ENCODE data around the gene OR4K5. TPM values are rescaled to one million over a fixed set of nuclear protein-coding genes. Genes with fewer than 3 reads are reported as not detected.

The OR4K5 gene
- total and polyA plus RNA-seq, 2 of the 13 experiments (the other 11 are each of a cell fraction or from before 2014, with no cell fraction given), result not detected

DNA sequence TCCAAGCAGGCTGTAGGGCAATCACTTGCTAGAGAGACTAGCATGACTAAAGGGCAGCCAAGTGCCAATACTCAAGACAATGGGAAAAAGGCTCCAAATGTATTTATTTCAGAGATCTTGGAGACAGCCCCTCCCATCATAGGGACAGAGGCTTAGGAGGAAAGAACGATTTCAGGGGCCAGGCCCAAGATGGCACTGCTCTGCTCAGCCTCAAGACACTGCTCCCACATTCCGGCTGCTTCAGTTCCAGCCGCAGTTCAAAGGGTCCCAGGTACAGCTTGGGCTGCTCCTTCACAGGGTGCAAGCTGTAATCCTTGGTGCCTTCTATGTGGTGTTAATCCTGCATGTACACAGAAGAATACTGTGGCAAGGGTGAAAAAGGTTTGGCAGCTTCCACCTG lies 19.4 kb upstream of the OR4K5 start:
- ATAC-seq, result no peak
- in situ Hi-C loops (cut with HindIII; ENCODE audit: extremely low pct_ligation_motif_present, low pct_unique_long_range_greater_than_20kb), result no loop called here
- Histone ChIP-seq H3K27ac (ENCODE audit: extremely low read length, insufficient read depth, low read length) (no peak overlapping the region), H3K4me3 (replicated peaks in 1 of 3; ENCODE audit: insufficient read depth in 1 of 3, low read depth in 2 of 3, low read length in 3 of 3) (no peak overlapping the region), H3K4me2 (ENCODE audit: low read depth, low read length) (no peak overlapping the region), H3K9me3 (ENCODE audit: low read length) (peaks cover 32% of the 10 kb centered on the region), H4K20me1 (ENCODE audit: insufficient read depth, low read length) (no peaks in the 10 kb centered on the region), H3K9ac (ENCODE audit: insufficient read depth, low read depth, low read length) (no peak overlapping the region), H3K79me2 (ENCODE audit: insufficient read depth, low read length) (no peaks in the 10 kb centered on the region), H3K36me3 (replicated peaks in 1 of 2; ENCODE audit: control insufficient read depth in 1 of 2, insufficient read depth in 2 of 2, low read length in 2 of 2) (no peaks in the 10 kb centered on the region), H3K27me3 (ENCODE audit: control insufficient read depth in 1 of 2, insufficient read depth in 2 of 2, low read length in 2 of 2) (no peaks in the 10 kb centered on the region), H2AFZ (ENCODE audit: low read length) (no peak overlapping the region), H3K4me1 (ENCODE audit: insufficient read depth, low read length) (no peaks in the 10 kb centered on the region)
- FAIRE-seq, result no peak
- no TSS peak for BruUV-seq (replicated peaks)
- WGBS (ENCODE audit: low lambda C conversion rate), result 31% methylated on average over 3 of the region's 3 CpGs
- no peak for DNase-seq (ENCODE audit: low spot score)
- ChIA-PET CTCF (ENCODE audit: low intra/inter-chr PET ratio, low total read pairs) (no interaction called here), POLR2A (no interaction called here)
- intact Hi-C loops (cut with micrococcal nuclease; ENCODE audit: unreplicated experiment), result no loop called here
- no peak for TF ChIP-seq ZNF253 (CRISPR knock-in tag; IDR thresholded peaks at IDR 0.05; ENCODE audit: borderline replicate concordance)
- TF ChIP-seq RXRB (CRISPR knock-in tag; IDR thresholded peaks at IDR 0.05; ENCODE audit: borderline replicate concordance), result no peak
- TF ChIP-seq, protein P1, sequence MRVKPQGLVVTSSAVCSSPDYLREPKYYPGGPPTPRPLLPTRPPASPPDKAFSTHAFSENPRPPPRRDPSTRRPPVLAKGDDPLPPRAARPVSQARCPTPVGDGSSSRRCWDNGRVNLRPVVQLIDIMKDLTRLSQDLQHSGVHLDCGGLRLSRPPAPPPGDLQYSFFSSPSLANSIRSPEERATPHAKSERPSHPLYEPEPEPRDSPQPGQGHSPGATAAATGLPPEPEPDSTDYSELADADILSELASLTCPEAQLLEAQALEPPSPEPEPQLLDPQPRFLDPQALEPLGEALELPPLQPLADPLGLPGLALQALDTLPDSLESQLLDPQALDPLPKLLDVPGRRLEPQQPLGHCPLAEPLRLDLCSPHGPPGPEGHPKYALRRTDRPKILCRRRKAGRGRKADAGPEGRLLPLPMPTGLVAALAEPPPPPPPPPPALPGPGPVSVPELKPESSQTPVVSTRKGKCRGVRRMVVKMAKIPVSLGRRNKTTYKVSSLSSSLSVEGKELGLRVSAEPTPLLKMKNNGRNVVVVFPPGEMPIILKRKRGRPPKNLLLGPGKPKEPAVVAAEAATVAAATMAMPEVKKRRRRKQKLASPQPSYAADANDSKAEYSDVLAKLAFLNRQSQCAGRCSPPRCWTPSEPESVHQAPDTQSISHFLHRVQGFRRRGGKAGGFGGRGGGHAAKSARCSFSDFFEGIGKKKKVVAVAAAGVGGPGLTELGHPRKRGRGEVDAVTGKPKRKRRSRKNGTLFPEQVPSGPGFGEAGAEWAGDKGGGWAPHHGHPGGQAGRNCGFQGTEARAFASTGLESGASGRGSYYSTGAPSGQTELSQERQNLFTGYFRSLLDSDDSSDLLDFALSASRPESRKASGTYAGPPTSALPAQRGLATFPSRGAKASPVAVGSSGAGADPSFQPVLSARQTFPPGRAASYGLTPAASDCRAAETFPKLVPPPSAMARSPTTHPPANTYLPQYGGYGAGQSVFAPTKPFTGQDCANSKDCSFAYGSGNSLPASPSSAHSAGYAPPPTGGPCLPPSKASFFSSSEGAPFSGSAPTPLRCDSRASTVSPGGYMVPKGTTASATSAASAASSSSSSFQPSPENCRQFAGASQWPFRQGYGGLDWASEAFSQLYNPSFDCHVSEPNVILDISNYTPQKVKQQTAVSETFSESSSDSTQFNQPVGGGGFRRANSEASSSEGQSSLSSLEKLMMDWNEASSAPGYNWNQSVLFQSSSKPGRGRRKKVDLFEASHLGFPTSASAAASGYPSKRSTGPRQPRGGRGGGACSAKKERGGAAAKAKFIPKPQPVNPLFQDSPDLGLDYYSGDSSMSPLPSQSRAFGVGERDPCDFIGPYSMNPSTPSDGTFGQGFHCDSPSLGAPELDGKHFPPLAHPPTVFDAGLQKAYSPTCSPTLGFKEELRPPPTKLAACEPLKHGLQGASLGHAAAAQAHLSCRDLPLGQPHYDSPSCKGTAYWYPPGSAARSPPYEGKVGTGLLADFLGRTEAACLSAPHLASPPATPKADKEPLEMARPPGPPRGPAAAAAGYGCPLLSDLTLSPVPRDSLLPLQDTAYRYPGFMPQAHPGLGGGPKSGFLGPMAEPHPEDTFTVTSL (CRISPR knock-in tag; IDR thresholded peaks at IDR 0.05; ENCODE audit: borderline replicate concordance), result no peak
- no peak for TF ChIP-seq ZNF598 (CRISPR knock-in tag; IDR thresholded peaks at IDR 0.05; ENCODE audit: borderline replicate concordance)
- TF ChIP-seq REXO4 (CRISPR knock-in tag; IDR thresholded peaks at IDR 0.05; ENCODE audit: borderline replicate concordance), result no peak
- no peak for TF ChIP-seq ZBTB1 (CRISPR knock-in tag; IDR thresholded peaks at IDR 0.05; ENCODE audit: borderline replicate concordance)
- no peak for TF ChIP-seq RFXAP (CRISPR knock-in tag; IDR thresholded peaks at IDR 0.05; ENCODE audit: borderline replicate concordance)
- TF ChIP-seq, protein P2, sequence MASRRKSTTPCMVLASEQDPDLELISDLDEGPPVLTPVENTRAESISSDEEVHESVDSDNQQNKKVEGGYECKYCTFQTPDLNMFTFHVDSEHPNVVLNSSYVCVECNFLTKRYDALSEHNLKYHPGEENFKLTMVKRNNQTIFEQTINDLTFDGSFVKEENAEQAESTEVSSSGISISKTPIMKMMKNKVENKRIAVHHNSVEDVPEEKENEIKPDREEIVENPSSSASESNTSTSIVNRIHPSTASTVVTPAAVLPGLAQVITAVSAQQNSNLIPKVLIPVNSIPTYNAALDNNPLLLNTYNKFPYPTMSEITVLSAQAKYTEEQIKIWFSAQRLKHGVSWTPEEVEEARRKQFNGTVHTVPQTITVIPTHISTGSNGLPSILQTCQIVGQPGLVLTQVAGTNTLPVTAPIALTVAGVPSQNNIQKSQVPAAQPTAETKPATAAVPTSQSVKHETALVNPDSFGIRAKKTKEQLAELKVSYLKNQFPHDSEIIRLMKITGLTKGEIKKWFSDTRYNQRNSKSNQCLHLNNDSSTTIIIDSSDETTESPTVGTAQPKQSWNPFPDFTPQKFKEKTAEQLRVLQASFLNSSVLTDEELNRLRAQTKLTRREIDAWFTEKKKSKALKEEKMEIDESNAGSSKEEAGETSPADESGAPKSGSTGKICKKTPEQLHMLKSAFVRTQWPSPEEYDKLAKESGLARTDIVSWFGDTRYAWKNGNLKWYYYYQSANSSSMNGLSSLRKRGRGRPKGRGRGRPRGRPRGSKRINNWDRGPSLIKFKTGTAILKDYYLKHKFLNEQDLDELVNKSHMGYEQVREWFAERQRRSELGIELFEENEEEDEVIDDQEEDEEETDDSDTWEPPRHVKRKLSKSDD (CRISPR knock-in tag; IDR thresholded peaks at IDR 0.05; ENCODE audit: low read depth), result no peak
- no peak for TF ChIP-seq ZNF431 (CRISPR knock-in tag; IDR thresholded peaks at IDR 0.05; ENCODE audit: borderline replicate concordance, low read depth)
- TF ChIP-seq CENPT (CRISPR knock-in tag; IDR thresholded peaks at IDR 0.05; ENCODE audit: low read depth), result no peak
- no peak for TF ChIP-seq CHD2 (IDR thresholded peaks at IDR 0.05; ENCODE audit: low read depth, low read length)
- no peak for TF ChIP-seq NKX3-1 (CRISPR knock-in tag; IDR thresholded peaks at IDR 0.05)
- TF ChIP-seq, protein P3, sequence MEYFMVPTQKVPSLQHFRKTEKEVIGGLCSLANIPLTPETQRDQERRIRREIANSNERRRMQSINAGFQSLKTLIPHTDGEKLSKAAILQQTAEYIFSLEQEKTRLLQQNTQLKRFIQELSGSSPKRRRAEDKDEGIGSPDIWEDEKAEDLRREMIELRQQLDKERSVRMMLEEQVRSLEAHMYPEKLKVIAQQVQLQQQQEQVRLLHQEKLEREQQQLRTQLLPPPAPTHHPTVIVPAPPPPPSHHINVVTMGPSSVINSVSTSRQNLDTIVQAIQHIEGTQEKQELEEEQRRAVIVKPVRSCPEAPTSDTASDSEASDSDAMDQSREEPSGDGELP (IDR thresholded peaks at IDR 0.05; ENCODE audit: borderline replicate concordance, low read depth), result no peak
- TF ChIP-seq PPARG (CRISPR knock-in tag; conservative IDR thresholded peaks at IDR 0.05), result no peak
- TF ChIP-seq, protein P4, sequence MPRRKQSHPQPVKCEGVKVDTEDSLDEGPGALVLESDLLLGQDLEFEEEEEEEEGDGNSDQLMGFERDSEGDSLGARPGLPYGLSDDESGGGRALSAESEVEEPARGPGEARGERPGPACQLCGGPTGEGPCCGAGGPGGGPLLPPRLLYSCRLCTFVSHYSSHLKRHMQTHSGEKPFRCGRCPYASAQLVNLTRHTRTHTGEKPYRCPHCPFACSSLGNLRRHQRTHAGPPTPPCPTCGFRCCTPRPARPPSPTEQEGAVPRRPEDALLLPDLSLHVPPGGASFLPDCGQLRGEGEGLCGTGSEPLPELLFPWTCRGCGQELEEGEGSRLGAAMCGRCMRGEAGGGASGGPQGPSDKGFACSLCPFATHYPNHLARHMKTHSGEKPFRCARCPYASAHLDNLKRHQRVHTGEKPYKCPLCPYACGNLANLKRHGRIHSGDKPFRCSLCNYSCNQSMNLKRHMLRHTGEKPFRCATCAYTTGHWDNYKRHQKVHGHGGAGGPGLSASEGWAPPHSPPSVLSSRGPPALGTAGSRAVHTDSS (CRISPR knock-in tag; conservative IDR thresholded peaks at IDR 0.05), result no peak

Measured in HepG2 (cell line).